CD4-positive, alpha-beta memory T cell (primary cell): ENCODE results near the gene EML1. TPM values are rescaled to one million over a fixed set of nuclear protein-coding genes. Genes with fewer than 3 reads are reported as not detected.

ENCODE experiments used
- CTCF ChIA-PET: fragments of 350-600 bp; sonication (Branson Sonifier 250); formaldehyde crosslinking; loops from one replicate; lab custom pipeline; 2021; ENCODE audit warnings: inconsistent platforms; ENCODE audit not compliant: partially characterized antibody; lab: Charles Lee
- POLR2A ChIA-PET: fragments of 350-600 bp; sonication (Branson Sonifier 250); formaldehyde crosslinking; loops from one replicate; lab custom pipeline; 2021; ENCODE audit not compliant: partially characterized antibody; lab: Charles Lee
- DNase-seq, 5 donors: peaks; one replicate each; pipeline versions ENCODE4 v3.0.0 to v3.0.0-alpha.2; 2020 to 2022; ENCODE audit warnings: mixed read lengths in 1 of 5
- H3K27ac ChIP-seq: one replicate; pipeline ENCODE4 v1.7.0; 2013; ENCODE audit warnings: low read depth, low read length
- H3K27me3 ChIP-seq: 2 replicates; pipeline ENCODE4 v1.7.0; 2013; ENCODE audit warnings: mild to moderate bottlenecking, low read length, moderate library complexity; ENCODE audit not compliant: insufficient read depth
- H3K36me3 ChIP-seq: 2 replicates; pipeline ENCODE4 v1.7.0; 2013; ENCODE audit warnings: mild to moderate bottlenecking, low read length, moderate library complexity; ENCODE audit not compliant: insufficient read depth
- H3K4me1 ChIP-seq: 2 replicates; pipeline ENCODE4 v1.7.0; 2013; ENCODE audit warnings: mild to moderate bottlenecking, low read length, moderate library complexity; ENCODE audit not compliant: insufficient read depth
- H3K4me3 ChIP-seq, 2 donors: one replicate each; pipeline ENCODE4 v1.7.0; 2013; ENCODE audit warnings: low read length in 2 of 2, mild to moderate bottlenecking in 1 of 2
- H3K9me3 ChIP-seq, 2 donors: one replicate each; pipeline ENCODE4 v1.7.0; 2013; ENCODE audit warnings: low read length in 2 of 2, control low read depth in 1 of 2; ENCODE audit not compliant: control insufficient read depth in 1 of 2
- H3K27ac Mint-ChIP-seq, 7 donors: one replicate each; pipeline ENCODE4 v1.8.0; 2020 to 2021; ENCODE audit warnings: mixed read lengths in 7 of 7, mild to moderate bottlenecking in 6 of 7, inconsistent platforms in 3 of 7, moderate library complexity in 3 of 7
- H3K27me3 Mint-ChIP-seq, 2 donors: one replicate each; pipeline ENCODE4 v1.8.0; 2020 to 2021; ENCODE audit warnings: mixed read lengths in 2 of 2
- H3K36me3 Mint-ChIP-seq, 2 donors: one replicate each; pipeline ENCODE4 v1.8.0; 2020 to 2021; ENCODE audit warnings: mixed read lengths in 2 of 2, inconsistent platforms in 1 of 2, mild to moderate bottlenecking in 1 of 2
- H3K4me1 Mint-ChIP-seq, 4 donors: one replicate each; pipeline ENCODE4 v1.8.0; 2020 to 2021; ENCODE audit warnings: mixed read lengths in 4 of 4, mild to moderate bottlenecking in 1 of 4
- H3K4me3 Mint-ChIP-seq, 8 donors: one replicate each; pipeline ENCODE4 v1.8.0; 2020 to 2021; ENCODE audit warnings: mixed read lengths in 8 of 8, mild to moderate bottlenecking in 7 of 8, moderate library complexity in 6 of 8, inconsistent platforms in 3 of 8
- H3K9me3 Mint-ChIP-seq, 8 donors: one replicate each; pipeline ENCODE4 v1.8.0; 2020 to 2021; ENCODE audit warnings: mixed read lengths in 8 of 8, mild to moderate bottlenecking in 5 of 8, inconsistent platforms in 3 of 8, moderate library complexity in 1 of 8
- intact Hi-C: fragments of 100-400 bp; cut with micrococcal nuclease; formaldehyde crosslinking; loops from one replicate; pipeline ENCODE4 v1.15.1; 2023
- polyA plus RNA-seq, 2 donors: library from polyadenylated mRNA; unstranded; fragments of 300-500 nt; fragmentation: Illumina TruSeq; gene quantifications; one replicate each; pipeline ENCODE4 v1.2.3, GENCODE V29; 2021
- total RNA-seq, 2 experiments: library from RNA; stranded (reverse); gene quantifications; one replicate each; pipeline ENCODE4 v1.2.3, GENCODE V29; 2021

Gene EML1
- total and polyA plus RNA-seq, 4 experiments from 2014 or later, result 0.22 to 0.23 TPM; not detected in 2

DNA sequence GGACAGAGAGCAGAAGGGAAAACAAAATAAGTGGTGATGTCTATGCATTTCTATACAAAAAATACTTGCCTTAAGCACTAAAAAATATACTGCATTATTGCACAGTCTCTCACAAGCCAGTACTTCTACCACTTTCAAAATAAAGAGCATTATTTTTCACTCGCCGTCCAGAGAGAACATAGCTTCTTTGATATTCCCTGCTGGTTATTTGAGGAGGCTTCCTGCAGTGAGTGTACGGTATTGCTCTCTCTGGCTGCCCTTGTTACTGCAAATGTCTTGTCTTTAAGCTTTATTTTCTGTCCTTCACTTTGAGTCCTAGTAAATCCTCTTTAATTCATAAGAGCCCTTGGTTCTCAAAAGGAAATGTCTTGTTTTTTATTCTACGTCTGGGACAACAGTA lies 81.1 kb downstream of the EML1 start:
- Mint-ChIP-seq H3K36me3 (no peaks in the 10 kb centered on the region), H3K27ac (no peak overlapping the region), H3K9me3 (no peaks in the 10 kb centered on the region), H3K27me3 (peaks cover 20 to 42% of the 10 kb centered on the region in 2 donors), H3K4me1 (no peaks in the 10 kb centered on the region), H3K4me3 (no peak overlapping the region)
- Histone ChIP-seq H3K27me3 (no peaks in the 10 kb centered on the region), H3K27ac (no peak overlapping the region), H3K4me3 (no peak overlapping the region), H3K9me3 (no peaks in the 10 kb centered on the region), H3K36me3 (no peaks in the 10 kb centered on the region), H3K4me1 (no peaks in the 10 kb centered on the region)
- ChIA-PET POLR2A (no interaction called here), CTCF (interaction anchor here (1.0 to 3.1 kb wide), 2 partner anchors 8 to 11 kb away, joined by 3 to 16 read pairs; no protein-coding TSS in a partner anchor)
- intact Hi-C loops, result no loop called here
- DNase-seq, result no peak

DNA sequence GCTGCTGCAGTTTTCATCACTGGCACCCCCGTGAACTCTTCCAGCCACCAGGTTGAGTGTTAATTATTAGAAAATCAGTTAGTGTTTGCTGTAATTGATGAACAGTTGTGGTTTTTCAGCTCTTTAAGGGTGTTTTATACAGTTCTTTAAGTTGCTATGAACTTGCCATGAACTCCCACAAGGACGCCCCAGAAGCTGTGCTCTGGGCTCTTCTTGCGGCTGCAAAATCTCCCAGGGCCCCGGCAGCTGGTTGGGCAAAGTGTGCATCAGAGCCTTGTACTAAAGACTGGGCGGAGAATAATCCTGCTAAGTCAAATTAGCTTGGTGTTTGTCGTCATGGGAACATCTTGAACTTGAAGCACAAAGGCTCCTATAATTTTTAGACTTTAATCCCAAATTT lies 82.2 kb downstream of the EML1 start:
- H3K27me3 ChIP-seq, result peaks cover 4% of the 10 kb centered on the region
- H3K4me3 ChIP-seq, result no peak overlapping the region
- no peaks in the 10 kb centered on the region for H3K9me3 ChIP-seq
- Mint-ChIP-seq H3K27ac (no peak overlapping the region), H3K27me3 (peaks cover 18 to 35% of the 10 kb centered on the region in 2 donors), H3K4me1 (no peaks in the 10 kb centered on the region), H3K36me3 (no peaks in the 10 kb centered on the region), H3K9me3 (no peaks in the 10 kb centered on the region), H3K4me3 (no peak overlapping the region)
- no peaks in the 10 kb centered on the region for H3K36me3 ChIP-seq
- CTCF ChIA-PET, result interaction anchor here (0.8 to 3.1 kb wide), 4 partner anchors 10 to 37 kb away, joined by 3 to 16 read pairs (median 4); no protein-coding TSS in a partner anchor
- intact Hi-C loops, result no loop called here
- no peaks in the 10 kb centered on the region for H3K4me1 ChIP-seq
- POLR2A ChIA-PET, result no interaction called here
- DNase-seq, result no peak
- no peak overlapping the region for H3K27ac ChIP-seq

DNA sequence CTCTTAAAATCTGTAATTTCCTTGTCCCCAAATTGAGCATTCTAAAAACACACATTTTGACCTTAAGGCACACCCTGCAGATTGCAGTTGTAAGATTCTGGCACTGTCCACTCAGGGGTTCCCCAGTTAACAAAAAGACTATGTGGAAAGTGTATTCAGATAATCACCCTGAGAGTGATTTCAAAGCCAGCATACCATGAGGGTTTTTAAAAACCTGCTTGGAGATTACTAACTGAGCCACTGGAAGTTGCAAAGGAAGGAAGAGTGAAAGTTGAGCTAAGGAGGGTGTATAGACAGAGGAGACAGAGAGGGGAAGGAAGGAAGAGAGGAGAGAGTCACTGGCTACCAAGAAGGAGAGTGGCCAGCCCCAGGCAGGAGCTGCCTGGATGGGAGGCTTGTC lies 82.6 kb downstream of the EML1 start:
- Histone ChIP-seq H3K9me3 (no peaks in the 10 kb centered on the region), H3K36me3 (no peaks in the 10 kb centered on the region), H3K4me3 (no peak overlapping the region), H3K4me1 (no peaks in the 10 kb centered on the region), H3K27ac (no peak overlapping the region), H3K27me3 (peaks cover 4% of the 10 kb centered on the region)
- H3K9me3 Mint-ChIP-seq, result no peaks in the 10 kb centered on the region
- H3K27ac Mint-ChIP-seq, result no peak overlapping the region
- intact Hi-C loops, result no loop called here
- ChIA-PET POLR2A (no interaction called here), CTCF (interaction anchor here (1.4 to 3.1 kb wide), 3 partner anchors 9 to 38 kb away, joined by 3 to 16 read pairs (median 5); no protein-coding TSS in a partner anchor)
- no peak overlapping the region for H3K4me3 Mint-ChIP-seq
- no peak for DNase-seq
- H3K36me3 Mint-ChIP-seq, result no peaks in the 10 kb centered on the region
- H3K4me1 Mint-ChIP-seq, result no peaks in the 10 kb centered on the region
- peaks cover 22 to 39% of the 10 kb centered on the region in 2 donors for H3K27me3 Mint-ChIP-seq

DNA sequence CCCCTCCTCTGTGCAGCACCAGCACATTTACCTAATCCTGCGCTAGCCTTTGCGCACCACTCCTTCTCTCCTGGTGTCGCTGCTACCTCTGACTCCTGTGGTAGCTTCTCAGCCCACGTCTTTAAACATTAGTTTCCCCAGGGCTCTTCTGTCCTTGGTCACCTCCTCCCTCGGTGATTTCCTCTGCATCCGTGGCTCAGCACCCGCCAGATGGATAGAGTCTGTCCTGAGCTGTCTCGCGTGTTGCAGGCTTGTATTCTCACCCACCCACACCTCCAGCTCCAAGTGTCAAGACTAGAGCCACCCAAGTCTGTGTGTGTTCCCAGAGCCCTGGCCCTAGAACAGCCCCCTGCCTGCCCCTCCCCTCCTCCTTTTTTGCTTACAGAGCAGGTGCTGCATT lies 83.2 kb downstream of the EML1 start:
- no peak overlapping the region for H3K27ac Mint-ChIP-seq
- peaks cover 8% of the 10 kb centered on the region for H3K27me3 ChIP-seq
- no peak overlapping the region for H3K4me3 ChIP-seq
- DNase-seq, result no peak
- no peak overlapping the region for H3K27ac ChIP-seq
- H3K9me3 ChIP-seq, result no peaks in the 10 kb centered on the region
- no peaks in the 10 kb centered on the region for H3K36me3 ChIP-seq
- no peaks in the 10 kb centered on the region for H3K9me3 Mint-ChIP-seq
- H3K4me3 Mint-ChIP-seq, result no peak overlapping the region
- POLR2A ChIA-PET, result no interaction called here
- CTCF ChIA-PET, result interaction anchor here (1.4 to 3.1 kb wide), 3 partner anchors 9 to 38 kb away, joined by 3 to 16 read pairs (median 5); no protein-coding TSS in a partner anchor
- no peaks in the 10 kb centered on the region for H3K4me1 Mint-ChIP-seq
- no peaks in the 10 kb centered on the region for H3K4me1 ChIP-seq
- H3K36me3 Mint-ChIP-seq, result no peaks in the 10 kb centered on the region
- intact Hi-C loops, result no loop called here
- H3K27me3 Mint-ChIP-seq, result peaks cover 22 to 37% of the 10 kb centered on the region in 2 donors

DNA sequence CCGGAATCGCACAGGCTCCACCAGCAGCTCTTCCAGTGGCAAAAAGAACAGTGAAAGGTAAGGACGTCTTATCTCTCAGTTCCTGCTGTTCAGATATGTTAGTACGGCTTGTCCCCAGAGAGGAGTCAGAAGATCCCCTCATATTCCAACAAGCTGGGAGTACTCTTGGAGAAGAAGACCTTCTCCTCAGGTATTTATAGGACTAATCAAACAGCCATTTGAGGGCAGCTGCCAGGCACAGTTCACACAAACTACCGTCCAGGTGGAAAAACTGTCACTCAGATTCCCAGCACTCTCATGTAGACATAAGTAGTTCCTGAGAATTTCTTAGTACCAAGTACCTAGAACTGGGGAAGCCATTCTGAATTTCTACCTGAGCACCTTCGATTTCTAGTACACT lies 85.3 kb downstream of the EML1 start:
- H3K36me3 Mint-ChIP-seq, result no peaks in the 10 kb centered on the region
- Histone ChIP-seq H3K36me3 (no peaks in the 10 kb centered on the region), H3K27ac (no peak overlapping the region), H3K27me3 (peaks cover 8% of the 10 kb centered on the region), H3K4me1 (no peaks in the 10 kb centered on the region), H3K4me3 (no peak overlapping the region), H3K9me3 (no peaks in the 10 kb centered on the region)
- ChIA-PET CTCF (interaction anchor here (1.3 kb wide), 1 partner anchor 11 kb away, joined by 3 read pairs; no protein-coding TSS in a partner anchor), POLR2A (no interaction called here)
- peaks cover 15 to 22% of the 10 kb centered on the region in 2 donors for H3K27me3 Mint-ChIP-seq
- H3K27ac Mint-ChIP-seq, result no peak overlapping the region
- H3K4me3 Mint-ChIP-seq, result no peak overlapping the region
- DNase-seq, result no peak
- H3K4me1 Mint-ChIP-seq, result no peaks in the 10 kb centered on the region
- intact Hi-C loops, result no loop called here
- no peaks in the 10 kb centered on the region for H3K9me3 Mint-ChIP-seq

DNA sequence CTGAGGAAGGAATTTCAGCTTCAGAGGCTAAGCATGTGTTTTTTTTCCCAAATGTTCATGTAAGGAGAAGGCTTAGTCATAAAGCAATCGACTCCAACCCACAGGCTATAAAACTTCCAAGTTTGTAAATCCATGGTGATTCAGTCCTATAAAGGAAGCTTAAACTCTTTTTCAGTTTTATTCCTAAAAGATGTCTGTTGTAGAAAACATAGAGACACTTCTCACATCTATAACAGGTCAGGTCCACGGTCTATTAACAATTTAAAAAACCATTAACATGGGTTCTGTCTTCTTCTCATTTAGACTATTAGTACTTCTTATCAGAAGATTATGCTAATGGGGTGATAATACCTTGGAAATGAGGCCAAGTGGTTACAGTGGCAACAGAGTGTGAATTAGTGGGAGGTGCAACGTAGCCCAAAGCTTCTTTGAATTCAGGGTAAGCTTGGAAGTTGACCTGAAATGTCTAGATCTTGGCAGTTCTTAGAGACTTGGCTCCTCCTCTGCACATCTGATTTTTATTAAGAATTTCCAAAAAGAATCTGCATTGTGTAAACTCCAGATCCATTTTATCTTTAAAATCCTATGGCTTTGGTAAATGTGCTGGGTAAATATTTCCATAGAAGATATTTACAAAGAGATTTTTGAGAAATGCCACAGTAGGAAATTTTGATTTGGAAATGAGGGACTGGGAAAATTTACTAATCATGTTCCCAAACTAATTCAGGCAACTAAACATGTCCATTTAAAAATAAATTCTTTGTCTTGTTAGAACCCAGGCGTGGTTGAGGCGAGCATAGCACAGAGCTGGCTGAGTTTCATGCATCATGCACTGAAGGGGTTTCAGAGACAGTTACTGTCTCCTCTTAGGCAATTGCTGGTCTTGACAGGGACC lies 86.4 kb downstream of the EML1 start:
- CTCF ChIA-PET, result interaction anchor here (0.6 to 1.3 kb wide), 3 partner anchors 9 to 360 kb away, joined by 3 read pairs; no protein-coding TSS in a partner anchor

DNA sequence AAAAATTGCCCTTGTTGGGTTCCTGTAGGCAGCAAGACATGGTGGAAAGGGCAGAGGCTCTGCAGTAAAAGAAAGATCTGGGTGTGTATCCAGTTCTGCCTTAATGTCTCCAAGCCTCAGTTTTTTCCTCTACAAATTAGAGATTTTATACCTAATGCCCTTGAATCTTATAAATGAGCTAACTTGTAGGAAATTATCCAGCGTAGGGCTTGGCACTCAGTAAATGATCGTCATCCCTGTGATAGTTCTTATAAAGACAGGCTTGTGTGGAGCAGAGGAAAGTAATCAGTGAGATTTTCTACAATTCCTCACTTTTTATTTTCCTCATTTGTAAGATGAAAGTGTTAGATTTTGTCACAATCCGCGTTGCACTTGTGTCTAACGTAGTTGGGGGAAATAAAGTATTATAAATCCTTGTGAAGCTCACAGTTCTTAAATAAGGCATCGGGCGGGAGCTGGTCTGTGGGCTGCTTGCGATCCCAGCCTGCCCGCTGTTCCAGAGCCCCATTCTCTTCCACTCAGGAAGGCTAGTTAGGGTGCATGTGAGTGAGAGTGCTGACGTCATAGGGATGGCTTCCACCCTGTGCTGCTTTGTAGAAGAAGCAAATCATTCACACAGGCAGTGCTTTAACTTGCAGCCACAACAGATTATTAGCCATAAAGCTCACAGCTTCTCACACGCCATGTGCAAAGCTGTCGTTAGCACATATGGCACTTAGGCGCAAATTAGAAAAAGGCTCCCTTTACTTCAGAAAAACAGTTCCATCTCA lies 87.6 kb downstream of the EML1 start:
- Mint-ChIP-seq H3K27ac (no peak overlapping the region), H3K4me3 (no peak overlapping the region), H3K4me1 (no peaks in the 10 kb centered on the region), H3K36me3 (no peaks in the 10 kb centered on the region), H3K27me3 (peaks cover 16 to 22% of the 10 kb centered on the region in 2 donors), H3K9me3 (no peaks in the 10 kb centered on the region)
- H3K27me3 ChIP-seq, result peaks cover 8% of the 10 kb centered on the region
- no peak overlapping the region for H3K4me3 ChIP-seq
- no peaks in the 10 kb centered on the region for H3K36me3 ChIP-seq
- DNase-seq, result no peak
- ChIA-PET POLR2A (no interaction called here), CTCF (no interaction called here)
- H3K27ac ChIP-seq, result no peak overlapping the region
- intact Hi-C loops, result no loop called here
- no peaks in the 10 kb centered on the region for H3K9me3 ChIP-seq
- no peaks in the 10 kb centered on the region for H3K4me1 ChIP-seq

More for the DNA sequence above, 86.4 kb downstream of the EML1 start:
- H3K4me3 Mint-ChIP-seq, result no peak overlapping the region
- no peaks in the 10 kb centered on the region for H3K9me3 Mint-ChIP-seq
- H3K27ac Mint-ChIP-seq, result no peak overlapping the region
- POLR2A ChIA-PET, result no interaction called here
- DNase-seq, result no peak
- Histone ChIP-seq H3K36me3 (no peaks in the 10 kb centered on the region), H3K4me1 (no peaks in the 10 kb centered on the region), H3K27me3 (peaks cover 8% of the 10 kb centered on the region), H3K27ac (no peak overlapping the region), H3K9me3 (no peaks in the 10 kb centered on the region), H3K4me3 (no peak overlapping the region)
- peaks cover 16 to 22% of the 10 kb centered on the region in 2 donors for H3K27me3 Mint-ChIP-seq
- H3K4me1 Mint-ChIP-seq, result no peaks in the 10 kb centered on the region
- no peaks in the 10 kb centered on the region for H3K36me3 Mint-ChIP-seq
- intact Hi-C loops, result no loop called here
